Loucy (cell line): ENCODE measurements around the gene MAP7.

ENCODE experiments used
- H2AFZ ChIP-seq: fragments of 200-600 bp; sonication (generic); 2 replicates; pipeline ENCODE4 v1.6.0; 2016; ENCODE audit warnings: antibody characterized with exemption, mild to moderate bottlenecking, low read length, moderate library complexity
- H3F3A ChIP-seq: fragments of 200-600 bp; 2 replicates; pipeline ENCODE4 v1.6.0; 2016; ENCODE audit warnings: antibody characterized with exemption, low read depth, mild to moderate bottlenecking
- H3K27me3 ChIP-seq: fragments of 200-600 bp; sonication (generic); 2 replicates; pipeline ENCODE4 v1.6.1; 2014; ENCODE audit warnings: low read length, mild to moderate bottlenecking; ENCODE audit not compliant: insufficient read depth, poor library complexity, severe bottlenecking
- H3K36me3 ChIP-seq: fragments of 200-600 bp; sonication (generic); 2 replicates; pipeline ENCODE4 v1.6.1; 2016; ENCODE audit warnings: low read length; ENCODE audit not compliant: insufficient read depth
- H3K4me1 ChIP-seq: fragments of 200-600 bp; sonication (generic); 2 replicates; pipeline ENCODE4 v1.5.1; 2014; ENCODE audit warnings: low read length, mild to moderate bottlenecking; ENCODE audit not compliant: insufficient read depth, poor library complexity, severe bottlenecking
- H3K4me2 ChIP-seq: fragments of 200-600 bp; sonication (generic); 2 replicates; pipeline ENCODE4 v1.6.0; 2014; ENCODE audit warnings: antibody characterized with exemption, low read length, low read depth, mild to moderate bottlenecking; ENCODE audit not compliant: poor library complexity, severe bottlenecking
- H3K4me3 ChIP-seq: fragments of 200-600 bp; sonication (generic); 2 replicates; pipeline ENCODE4 v1.5.1; 2014; ENCODE audit warnings: low read length, mild to moderate bottlenecking, mixed read lengths; ENCODE audit not compliant: poor library complexity, severe bottlenecking
- H3K79me2 ChIP-seq: fragments of 200-600 bp; sonication (generic); 2 replicates; pipeline ENCODE4 v1.6.1; 2014; ENCODE audit warnings: low read length; ENCODE audit not compliant: insufficient read depth
- H3K9ac ChIP-seq: fragments of 200-600 bp; sonication (generic); 2 replicates; pipeline ENCODE4 v1.6.0; 2014; ENCODE audit warnings: mild to moderate bottlenecking, low read depth, low read length, moderate library complexity; ENCODE audit not compliant: poor library complexity, severe bottlenecking
- H3K9me2 ChIP-seq: fragments of 200-600 bp; sonication (generic); replicated peaks from 2 replicates; pipeline ENCODE4 v1.6.1; 2016; ENCODE audit warnings: low read depth, low read length, mixed read lengths
- H3K9me3 ChIP-seq: fragments of 200-600 bp; sonication (generic); 2 replicates; pipeline ENCODE4 v1.6.1; 2014; ENCODE audit warnings: mild to moderate bottlenecking, antibody characterized with exemption, low read length, low read depth; ENCODE audit not compliant: insufficient read depth
- H4K20me1 ChIP-seq: fragments of 200-600 bp; sonication (generic); 2 replicates; pipeline ENCODE4 v1.6.0; 2014; ENCODE audit warnings: antibody characterized with exemption, low read length, mild to moderate bottlenecking; ENCODE audit not compliant: insufficient read depth, poor library complexity, severe bottlenecking
- EZH2phosphoT487 ChIP-seq: fragments of 200-600 bp; IDR thresholded peaks from 2 replicates; pipeline ENCODE4 v1.6.1; 2018; ENCODE audit warnings: antibody characterized with exemption, mild to moderate bottlenecking, moderate library complexity, borderline replicate concordance
- TF ChIP-seq, protein P1 (sequence below): fragments of 200-600 bp; sonication (generic); conservative IDR thresholded peaks from 2 replicates; pipeline ENCODE4 v1.5.1; 2014; ENCODE audit warnings: mild to moderate bottlenecking, antibody characterized with exemption, low read length

MAP7 gene

DNA sequence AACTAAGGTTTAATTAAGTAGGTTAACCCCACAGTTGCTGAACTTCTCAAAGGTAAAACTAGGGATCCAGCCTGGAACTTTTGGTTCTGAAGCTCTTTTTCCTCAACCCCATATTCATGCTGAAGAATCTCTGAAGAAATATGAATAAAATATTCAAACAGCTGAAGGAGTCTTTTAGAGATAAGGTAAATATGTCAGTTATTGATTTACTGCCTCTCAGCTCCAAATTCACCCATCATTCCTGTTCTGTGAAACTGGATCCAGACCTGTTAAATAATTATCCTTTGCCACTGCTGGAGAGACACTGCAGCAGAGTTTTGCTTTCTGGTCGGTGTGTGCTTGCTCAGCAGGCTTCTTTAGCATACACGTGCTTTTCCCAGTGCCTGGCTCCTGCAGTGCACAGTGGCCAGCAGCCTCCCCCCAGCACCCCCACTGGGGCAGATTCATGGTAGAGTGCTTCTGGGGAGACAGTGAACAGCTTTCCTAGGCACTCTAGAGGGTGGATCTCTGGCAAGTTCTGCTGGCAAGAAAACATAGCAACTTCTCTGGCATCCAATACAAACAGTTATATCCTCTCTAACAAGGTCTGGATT is 198.6 kb downstream of the MAP7 start:
- Histone ChIP-seq H3K4me2 (no peak overlapping the region), H3K4me3 (no peak overlapping the region), H3K27me3 (no peaks in the 10 kb centered on the region), H3K9ac (no peak overlapping the region), H3K9me3 (no peaks in the 10 kb centered on the region), H4K20me1 (no peaks in the 10 kb centered on the region), H3K79me2 (no peaks in the 10 kb centered on the region), H2AFZ (0 out of 2 replicates have a peak overlapping the region, but pooled peaks have one; percentile 16), H3K4me1 (no peaks in the 10 kb centered on the region), H3K36me3 (no peaks in the 10 kb centered on the region), H3K9me2 (no peaks in the 10 kb centered on the region), H3F3A (no peaks in the 10 kb centered on the region)
- TF ChIP-seq, protein P1, sequence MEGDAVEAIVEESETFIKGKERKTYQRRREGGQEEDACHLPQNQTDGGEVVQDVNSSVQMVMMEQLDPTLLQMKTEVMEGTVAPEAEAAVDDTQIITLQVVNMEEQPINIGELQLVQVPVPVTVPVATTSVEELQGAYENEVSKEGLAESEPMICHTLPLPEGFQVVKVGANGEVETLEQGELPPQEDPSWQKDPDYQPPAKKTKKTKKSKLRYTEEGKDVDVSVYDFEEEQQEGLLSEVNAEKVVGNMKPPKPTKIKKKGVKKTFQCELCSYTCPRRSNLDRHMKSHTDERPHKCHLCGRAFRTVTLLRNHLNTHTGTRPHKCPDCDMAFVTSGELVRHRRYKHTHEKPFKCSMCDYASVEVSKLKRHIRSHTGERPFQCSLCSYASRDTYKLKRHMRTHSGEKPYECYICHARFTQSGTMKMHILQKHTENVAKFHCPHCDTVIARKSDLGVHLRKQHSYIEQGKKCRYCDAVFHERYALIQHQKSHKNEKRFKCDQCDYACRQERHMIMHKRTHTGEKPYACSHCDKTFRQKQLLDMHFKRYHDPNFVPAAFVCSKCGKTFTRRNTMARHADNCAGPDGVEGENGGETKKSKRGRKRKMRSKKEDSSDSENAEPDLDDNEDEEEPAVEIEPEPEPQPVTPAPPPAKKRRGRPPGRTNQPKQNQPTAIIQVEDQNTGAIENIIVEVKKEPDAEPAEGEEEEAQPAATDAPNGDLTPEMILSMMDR: no peak
- TF ChIP-seq EZH2phosphoT487: no peak

DNA sequence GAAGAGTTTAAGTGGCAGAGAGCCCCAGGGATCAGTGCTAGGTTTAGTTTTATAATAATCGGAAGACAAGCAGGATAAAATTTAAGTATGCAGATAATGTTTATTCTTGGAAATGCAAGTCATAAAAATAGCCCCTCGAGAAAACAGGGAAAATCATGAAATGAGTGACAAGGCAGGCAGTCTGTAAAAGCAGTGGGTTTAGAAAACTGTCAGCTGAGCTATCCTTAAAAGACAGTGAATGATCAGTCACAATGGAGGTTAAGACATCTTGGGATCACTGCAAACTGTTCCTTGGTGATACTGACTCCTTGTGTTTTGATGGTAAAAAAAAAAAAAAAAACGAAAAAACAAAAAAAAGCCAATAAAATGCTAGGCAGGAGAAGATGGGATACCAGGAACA is 199.3 kb downstream of the MAP7 start:
- Histone ChIP-seq H2AFZ (0 out of 2 replicates have a peak overlapping the region, but pooled peaks have one; percentile 16), H3F3A (no peaks in the 10 kb centered on the region), H3K9me2 (no peaks in the 10 kb centered on the region), H3K4me2 (no peak overlapping the region), H3K4me1 (no peaks in the 10 kb centered on the region), H3K9me3 (no peaks in the 10 kb centered on the region), H3K4me3 (no peak overlapping the region), H3K36me3 (no peaks in the 10 kb centered on the region), H4K20me1 (no peaks in the 10 kb centered on the region), H3K9ac (no peak overlapping the region), H3K27me3 (no peaks in the 10 kb centered on the region), H3K79me2 (no peaks in the 10 kb centered on the region)
- TF ChIP-seq, protein P1: no peak
- TF ChIP-seq EZH2phosphoT487: no peak

DNA sequence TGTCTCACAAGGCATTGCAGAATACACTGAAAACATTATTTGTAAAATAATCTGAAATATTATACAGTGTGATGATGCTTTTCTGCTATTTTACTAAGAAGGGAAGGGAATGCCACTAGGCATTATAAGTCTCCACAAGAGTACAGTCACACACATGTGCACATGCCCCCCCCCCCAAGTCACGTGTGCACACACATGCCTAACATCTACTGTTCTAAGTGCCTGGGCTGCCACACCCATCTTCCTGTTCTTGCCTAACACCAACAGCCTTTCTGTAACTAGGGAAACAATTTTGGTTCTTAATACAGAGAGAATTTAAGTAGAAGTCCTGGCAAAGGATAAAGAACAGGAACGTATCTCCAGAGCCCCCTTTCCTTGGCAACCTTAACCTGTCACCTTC is 202.4 kb downstream of the MAP7 start:
- Histone ChIP-seq H3K4me2 (no peak overlapping the region), H3F3A (no peaks in the 10 kb centered on the region), H2AFZ (no peak overlapping the region), H4K20me1 (no peaks in the 10 kb centered on the region), H3K4me3 (no peak overlapping the region), H3K27me3 (peaks cover 8% of the 10 kb centered on the region), H3K36me3 (no peaks in the 10 kb centered on the region), H3K9me3 (no peaks in the 10 kb centered on the region), H3K79me2 (no peaks in the 10 kb centered on the region), H3K9me2 (no peaks in the 10 kb centered on the region), H3K4me1 (no peaks in the 10 kb centered on the region), H3K9ac (no peak overlapping the region)
- TF ChIP-seq, protein P1: no peak
- TF ChIP-seq EZH2phosphoT487: no peak
